Measurements from ENCODE around the gene NCOR1.

Gene NCOR1

DNA sequence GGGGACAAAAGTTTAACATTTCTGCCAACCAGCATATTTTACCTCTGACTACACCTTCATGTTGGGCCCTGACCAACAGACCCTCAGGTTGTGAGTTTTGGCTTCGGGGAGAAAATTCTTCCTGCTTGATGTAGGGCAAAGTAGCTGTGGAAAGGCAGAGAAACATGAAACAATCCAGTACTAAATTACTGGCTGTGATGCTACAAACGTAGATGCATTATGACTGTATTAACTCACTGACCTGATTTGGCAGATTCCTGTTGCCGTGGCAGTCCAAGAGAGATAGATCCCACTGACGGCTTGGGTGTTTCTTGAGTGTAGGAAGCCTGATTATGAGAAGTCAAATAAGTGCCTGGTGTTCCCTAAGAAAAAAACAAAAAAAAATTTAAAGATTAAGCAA is 135.0 kb downstream of the NCOR1 start:
- Histone ChIP-seq H3K9me3 (ENCODE audit: control insufficient read depth, insufficient read depth, low read length) (no peaks in the 10 kb centered on the region), H4K20me1 (ENCODE audit: control insufficient read depth, insufficient read depth, low read depth, low read length) (no peaks in the 10 kb centered on the region; the same call in 1 of the 2 replicates), H3F3A (ENCODE audit: control insufficient read depth, insufficient read depth) (no peaks in the 10 kb centered on the region), H3K4me2 (ENCODE audit: low read length) (no peak overlapping the region), H3K27ac (ENCODE audit: low read depth, low read length) (no peak overlapping the region), H3K27me3 (ENCODE audit: control insufficient read depth, low read length) (no peaks in the 10 kb centered on the region), H3K36me3 (ENCODE audit: control insufficient read depth, low read length) (peaks cover 46% of the 10 kb centered on the region), H3K9me2 (replicated peaks; ENCODE audit: control insufficient read depth, low read length) (no peaks in the 10 kb centered on the region), H3K79me2 (ENCODE audit: control insufficient read depth, low read length) (no peaks in the 10 kb centered on the region), H3K4me3 (ENCODE audit: low read length) (no peak overlapping the region), H3K4me1 (ENCODE audit: control insufficient read depth, low read length) (no peaks in the 10 kb centered on the region)
- TF ChIP-seq EZH2phosphoT487 (IDR thresholded peaks at IDR 0.05; ENCODE audit: borderline replicate concordance, low read length): no peak
- TF ChIP-seq, protein P1, sequence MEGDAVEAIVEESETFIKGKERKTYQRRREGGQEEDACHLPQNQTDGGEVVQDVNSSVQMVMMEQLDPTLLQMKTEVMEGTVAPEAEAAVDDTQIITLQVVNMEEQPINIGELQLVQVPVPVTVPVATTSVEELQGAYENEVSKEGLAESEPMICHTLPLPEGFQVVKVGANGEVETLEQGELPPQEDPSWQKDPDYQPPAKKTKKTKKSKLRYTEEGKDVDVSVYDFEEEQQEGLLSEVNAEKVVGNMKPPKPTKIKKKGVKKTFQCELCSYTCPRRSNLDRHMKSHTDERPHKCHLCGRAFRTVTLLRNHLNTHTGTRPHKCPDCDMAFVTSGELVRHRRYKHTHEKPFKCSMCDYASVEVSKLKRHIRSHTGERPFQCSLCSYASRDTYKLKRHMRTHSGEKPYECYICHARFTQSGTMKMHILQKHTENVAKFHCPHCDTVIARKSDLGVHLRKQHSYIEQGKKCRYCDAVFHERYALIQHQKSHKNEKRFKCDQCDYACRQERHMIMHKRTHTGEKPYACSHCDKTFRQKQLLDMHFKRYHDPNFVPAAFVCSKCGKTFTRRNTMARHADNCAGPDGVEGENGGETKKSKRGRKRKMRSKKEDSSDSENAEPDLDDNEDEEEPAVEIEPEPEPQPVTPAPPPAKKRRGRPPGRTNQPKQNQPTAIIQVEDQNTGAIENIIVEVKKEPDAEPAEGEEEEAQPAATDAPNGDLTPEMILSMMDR (IDR thresholded peaks at IDR 0.05; ENCODE audit: low read depth, low read length, poor library complexity, severe bottlenecking): no peak

DNA sequence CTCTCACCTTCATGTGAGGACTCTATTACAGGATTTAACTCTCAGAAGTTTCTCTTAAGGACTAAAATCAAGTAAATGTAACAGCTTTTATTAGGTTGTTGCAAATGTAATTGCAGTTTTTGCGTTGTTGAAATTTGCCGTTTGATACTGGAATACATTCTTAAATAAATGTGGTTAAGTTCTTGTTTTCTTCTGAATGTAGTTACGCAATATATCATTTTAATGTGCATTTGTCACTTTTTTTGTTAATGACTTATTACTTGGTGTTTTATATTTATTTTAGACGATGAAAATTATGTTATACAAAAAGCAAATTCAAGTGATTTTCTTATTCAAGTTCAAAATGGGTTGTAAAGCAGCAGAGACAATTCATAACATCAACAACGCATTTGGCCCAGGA is 139.4 kb downstream of the NCOR1 start:
- Histone ChIP-seq H3K4me1 (ENCODE audit: control insufficient read depth, low read length) (no peaks in the 10 kb centered on the region), H3K27me3 (ENCODE audit: control insufficient read depth, low read length) (no peaks in the 10 kb centered on the region), H3K9me3 (ENCODE audit: control insufficient read depth, insufficient read depth, low read length) (no peaks in the 10 kb centered on the region), H4K20me1 (ENCODE audit: control insufficient read depth, insufficient read depth, low read depth, low read length) (no peaks in the 10 kb centered on the region; the same call in 1 of the 2 replicates), H3F3A (ENCODE audit: control insufficient read depth, insufficient read depth) (no peaks in the 10 kb centered on the region), H3K4me2 (ENCODE audit: low read length) (no peak overlapping the region), H3K9me2 (replicated peaks; ENCODE audit: control insufficient read depth, low read length) (no peaks in the 10 kb centered on the region), H3K4me3 (ENCODE audit: low read length) (no peak overlapping the region), H3K36me3 (ENCODE audit: control insufficient read depth, low read length) (peaks cover 66% of the 10 kb centered on the region), H3K27ac (ENCODE audit: low read depth, low read length) (no peak overlapping the region), H3K79me2 (ENCODE audit: control insufficient read depth, low read length) (no peaks in the 10 kb centered on the region)
- TF ChIP-seq EZH2phosphoT487 (IDR thresholded peaks at IDR 0.05; ENCODE audit: borderline replicate concordance, low read length): no peak
- TF ChIP-seq, protein P1 (IDR thresholded peaks at IDR 0.05; ENCODE audit: low read depth, low read length, poor library complexity, severe bottlenecking): no peak

DNA sequence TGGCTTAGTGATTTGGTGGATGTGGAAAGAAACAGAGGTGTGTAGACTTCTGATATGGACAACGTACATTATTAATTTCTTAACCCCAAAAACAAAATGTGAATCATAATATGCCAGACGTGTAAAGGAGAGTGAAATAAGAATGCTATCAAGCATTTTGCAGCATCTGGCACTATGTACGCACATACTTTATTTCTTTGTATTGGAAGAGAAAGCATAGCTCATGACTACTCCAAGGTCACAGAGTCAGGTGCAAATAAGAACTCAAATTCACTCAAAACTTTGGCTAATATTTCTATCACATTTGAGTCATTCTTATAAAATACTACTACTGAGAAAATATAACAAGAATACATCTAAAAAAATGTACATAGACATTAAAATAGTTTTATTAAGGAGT is 140.9 kb downstream of the NCOR1 start:
- Histone ChIP-seq H3K27ac (ENCODE audit: low read depth, low read length) (no peak overlapping the region), H3K9me2 (replicated peaks; ENCODE audit: control insufficient read depth, low read length) (no peaks in the 10 kb centered on the region), H3K4me3 (ENCODE audit: low read length) (no peak overlapping the region), H3K4me2 (ENCODE audit: low read length) (no peak overlapping the region), H3F3A (ENCODE audit: control insufficient read depth, insufficient read depth) (no peaks in the 10 kb centered on the region), H4K20me1 (ENCODE audit: control insufficient read depth, insufficient read depth, low read depth, low read length) (no peaks in the 10 kb centered on the region; the same call in 1 of the 2 replicates), H3K36me3 (ENCODE audit: control insufficient read depth, low read length) (peaks cover 67% of the 10 kb centered on the region), H3K4me1 (ENCODE audit: control insufficient read depth, low read length) (no peaks in the 10 kb centered on the region), H3K9me3 (ENCODE audit: control insufficient read depth, insufficient read depth, low read length) (no peaks in the 10 kb centered on the region), H3K79me2 (ENCODE audit: control insufficient read depth, low read length) (no peaks in the 10 kb centered on the region), H3K27me3 (ENCODE audit: control insufficient read depth, low read length) (no peaks in the 10 kb centered on the region)
- TF ChIP-seq, protein P1 (IDR thresholded peaks at IDR 0.05; ENCODE audit: low read depth, low read length, poor library complexity, severe bottlenecking): no peak
- no peak for TF ChIP-seq EZH2phosphoT487 (IDR thresholded peaks at IDR 0.05; ENCODE audit: borderline replicate concordance, low read length)
